GM13977 (cell line): Measurements from ENCODE around the gene HECW1.

Source experiments
- DNase-seq: peaks from one replicate; pipeline ENCODE4 v3.0.0; 2012; ENCODE audit warnings: low spot score
- CTCF ChIP-seq: IDR thresholded peaks from 2 replicates; pipeline ENCODE4 v1.5.1; 2012; ENCODE audit warnings: mild to moderate bottlenecking, control low read depth; ENCODE audit not compliant: insufficient read depth; ENCODE audit errors: extremely low read depth, missing control alignments
- in situ Hi-C: fragments of 300-500 bp; cut with MboI; formaldehyde crosslinking; loops from one replicate; pipeline ENCODE4 v1.12.0; 2022; ENCODE audit warnings: low sequenced_read_pairs, low pct_unique_long_range_greater_than_20kb, mixed read lengths, inconsistent platforms; ENCODE audit not compliant: unreplicated experiment

The HECW1 gene

GRCh38 chr7:43170571-43170970 lies 58.1 kb downstream of the HECW1 start:
- in situ Hi-C loops = no loop called here
- no peak for DNase-seq
- no peak for TF ChIP-seq CTCF

GRCh38 chr7:43175570-43176200 lies 63.2 kb downstream of the HECW1 start:
- DNase-seq = no peak
- TF ChIP-seq CTCF = no peak
- in situ Hi-C loops = no loop called here

GRCh38 chr7:43179393-43179792 lies 66.9 kb downstream of the HECW1 start:
- in situ Hi-C loops = no loop called here
- TF ChIP-seq CTCF = no peak
- DNase-seq = no peak

DNA sequence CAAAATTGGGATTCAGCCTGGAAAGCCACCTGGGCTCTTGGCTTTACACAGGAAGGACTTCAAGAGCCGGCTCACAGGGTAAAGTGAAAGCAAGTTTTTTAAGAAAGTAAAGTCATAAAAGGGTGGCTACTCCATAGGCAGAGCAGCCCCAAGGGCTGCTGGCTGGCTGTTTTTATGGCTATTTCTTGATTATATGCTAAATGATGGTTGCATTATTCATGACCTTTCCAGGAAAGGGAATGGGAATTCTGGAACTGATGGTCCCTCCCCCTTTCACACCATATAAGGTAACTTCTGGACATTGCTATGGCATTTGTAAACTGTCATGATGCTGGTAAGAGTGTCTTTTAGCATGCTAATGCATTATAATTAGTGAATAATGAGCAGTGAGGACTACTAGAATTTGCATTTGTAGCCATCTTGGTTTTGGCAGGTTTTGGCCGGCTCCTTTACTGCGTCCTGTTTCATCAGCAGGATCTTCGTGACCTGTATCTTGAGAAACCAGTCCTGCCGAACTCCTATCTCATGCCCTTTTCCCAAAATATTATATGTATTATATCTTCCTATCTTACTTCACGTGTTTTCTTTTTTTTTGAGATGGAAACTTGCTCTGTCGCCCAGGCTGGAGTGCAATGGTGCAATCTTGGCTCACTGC lies 80.5 kb downstream of the HECW1 start:
- in situ Hi-C loops = no loop called here
- DNase-seq = no peak
- TF ChIP-seq CTCF = no peak

- in situ Hi-C loops = no loop called here
- no peak for DNase-seq
- no peak for TF ChIP-seq CTCF
These were observed 81.4 kb downstream of the HECW1 start for GRCh38 chr7:43193893-43194292.

DNA sequence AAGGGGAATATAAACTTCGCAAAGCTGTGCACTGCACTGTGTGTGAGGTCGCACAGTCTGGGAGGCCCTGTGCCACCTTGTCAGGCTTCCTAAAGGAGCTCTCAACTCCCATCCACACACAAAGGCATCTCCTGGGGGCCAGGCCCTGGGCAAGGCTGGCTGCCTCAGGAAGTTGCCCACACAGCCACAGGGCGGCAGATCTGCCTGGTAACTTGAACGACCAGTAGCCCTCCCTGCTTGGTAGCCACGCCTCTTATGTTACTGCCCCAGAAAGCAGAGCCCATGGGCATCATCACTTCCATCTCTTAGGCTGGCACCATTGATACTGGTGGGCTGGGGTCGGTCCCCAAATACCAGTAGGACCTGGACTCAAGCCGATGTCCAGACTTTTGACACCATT lies 82.8 kb downstream of the HECW1 start:
- TF ChIP-seq CTCF = no peak
- no peak for DNase-seq
- in situ Hi-C loops = no loop called here

- no peak for DNase-seq
- no peak for TF ChIP-seq CTCF
- in situ Hi-C loops = no loop called here
These were observed 83.3 kb downstream of the HECW1 start for GRCh38 chr7:43195768-43196167.
